Stomach (tissue), 4 donors: ENCODE measurements around the gene NDUFB6.

Source experiments
- CTCF ChIP-seq, 7 experiments: fragments of 450-650 bp in 4 of 7; fragments of 200-600 bp in 3 of 7; sonication (generic) in 3 of 7; IDR thresholded peaks; one replicate each; pipeline ENCODE4 v1.5.1; 2016 to 2019; ENCODE audit warnings: antibody characterized with exemption in 7 of 7, control low read depth in 2 of 7, mild to moderate bottlenecking in 1 of 7
- EP300 ChIP-seq: sonication (generic); formaldehyde crosslinking; IDR thresholded peaks from one replicate; pipeline ENCODE4 v1.6.1; 2017; ENCODE audit warnings: antibody characterized with exemption
- POLR2A ChIP-seq, 4 donors: fragments of 450-650 bp; IDR thresholded peaks; one replicate each; pipeline ENCODE4 v1.6.1; 2016; ENCODE audit warnings: antibody characterized with exemption in 4 of 4, control low read depth in 2 of 4, mild to moderate bottlenecking in 1 of 4, moderate library complexity in 1 of 4
- POLR2AphosphoS5 ChIP-seq, 3 donors: sonication (generic); formaldehyde crosslinking; IDR thresholded peaks; one replicate each; pipeline ENCODE4 v1.6.1; 2016; ENCODE audit warnings: antibody characterized with exemption in 3 of 3

- TF ChIP-seq CTCF (IDR thresholded peaks at IDR 0.05) (no peak), POLR2A (IDR thresholded peaks at IDR 0.05) (no peak), EP300 (no peak), POLR2AphosphoS5 (IDR thresholded peaks at IDR 0.05) (no peak)
These were observed 862 bp upstream of the NDUFB6 start for GRCh38 chr9:32573821-32574220.
